ENCODE results near the gene SP6.

The SP6 gene

GRCh38 chr17:47807421-47807820, 43.5 kb downstream of the SP6 start:
- H3K27ac ChIP-seq = no peak overlapping the region
- TF ChIP-seq, protein P1, sequence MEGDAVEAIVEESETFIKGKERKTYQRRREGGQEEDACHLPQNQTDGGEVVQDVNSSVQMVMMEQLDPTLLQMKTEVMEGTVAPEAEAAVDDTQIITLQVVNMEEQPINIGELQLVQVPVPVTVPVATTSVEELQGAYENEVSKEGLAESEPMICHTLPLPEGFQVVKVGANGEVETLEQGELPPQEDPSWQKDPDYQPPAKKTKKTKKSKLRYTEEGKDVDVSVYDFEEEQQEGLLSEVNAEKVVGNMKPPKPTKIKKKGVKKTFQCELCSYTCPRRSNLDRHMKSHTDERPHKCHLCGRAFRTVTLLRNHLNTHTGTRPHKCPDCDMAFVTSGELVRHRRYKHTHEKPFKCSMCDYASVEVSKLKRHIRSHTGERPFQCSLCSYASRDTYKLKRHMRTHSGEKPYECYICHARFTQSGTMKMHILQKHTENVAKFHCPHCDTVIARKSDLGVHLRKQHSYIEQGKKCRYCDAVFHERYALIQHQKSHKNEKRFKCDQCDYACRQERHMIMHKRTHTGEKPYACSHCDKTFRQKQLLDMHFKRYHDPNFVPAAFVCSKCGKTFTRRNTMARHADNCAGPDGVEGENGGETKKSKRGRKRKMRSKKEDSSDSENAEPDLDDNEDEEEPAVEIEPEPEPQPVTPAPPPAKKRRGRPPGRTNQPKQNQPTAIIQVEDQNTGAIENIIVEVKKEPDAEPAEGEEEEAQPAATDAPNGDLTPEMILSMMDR (conservative IDR thresholded peaks at IDR 0.05) = no peak
- no peak for TF ChIP-seq ZFX (IDR thresholded peaks at IDR 0.05)

- TF ChIP-seq, protein P1 (conservative IDR thresholded peaks at IDR 0.05) = no peak
- TF ChIP-seq ZFX (IDR thresholded peaks at IDR 0.05) = no peak
- no peak overlapping the region for H3K27ac ChIP-seq
Measured at GRCh38 chr17:47806913-47807255, 44.1 kb downstream of the SP6 start.

DNA sequence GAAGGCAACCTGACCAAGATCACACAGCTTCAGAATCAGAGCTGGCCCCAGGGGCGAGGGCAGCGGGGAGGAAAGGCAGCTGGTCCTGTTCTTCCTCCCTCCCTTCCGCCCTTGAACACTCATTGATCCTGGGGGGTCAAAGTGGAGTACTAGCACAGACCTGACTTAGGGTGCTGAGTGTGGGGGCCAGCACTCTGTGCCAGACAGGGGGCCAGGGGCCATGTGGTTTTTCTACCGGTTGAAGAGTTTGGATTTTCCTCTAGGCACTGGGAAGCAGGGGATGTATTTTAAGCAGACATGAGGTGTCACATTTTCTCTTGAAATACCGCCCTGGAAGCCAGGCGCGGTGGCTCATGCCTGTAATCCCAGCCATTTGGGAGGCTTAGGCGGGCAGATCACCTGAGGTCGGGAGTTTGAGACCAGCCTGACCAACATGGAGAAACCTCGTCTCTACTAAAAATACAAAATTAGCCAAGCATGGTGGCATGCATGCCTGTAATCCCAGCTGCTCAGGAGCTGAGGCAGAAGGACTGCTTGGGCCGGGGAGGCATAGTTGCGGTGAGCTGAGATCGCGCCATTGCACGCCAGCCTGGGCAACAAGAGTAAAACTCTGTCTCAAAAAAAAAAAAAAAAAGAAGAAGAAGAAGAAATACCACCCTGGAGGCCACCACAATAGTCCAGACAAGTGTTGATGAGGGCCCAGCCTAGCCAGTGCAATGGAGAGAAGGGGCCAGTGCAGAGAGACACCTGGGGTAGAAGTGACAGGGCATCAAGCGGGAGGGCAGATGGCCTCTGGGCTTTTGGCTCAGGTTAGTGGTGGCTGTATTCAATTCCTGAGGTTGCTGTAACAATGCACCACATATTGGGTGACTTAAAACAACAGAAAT, 44.7 kb downstream of the SP6 start:
- no peak overlapping the region for H3K27ac ChIP-seq
- no peak for TF ChIP-seq ZFX (IDR thresholded peaks at IDR 0.05)
- TF ChIP-seq, protein P1 (conservative IDR thresholded peaks at IDR 0.05) = no peak

DNA sequence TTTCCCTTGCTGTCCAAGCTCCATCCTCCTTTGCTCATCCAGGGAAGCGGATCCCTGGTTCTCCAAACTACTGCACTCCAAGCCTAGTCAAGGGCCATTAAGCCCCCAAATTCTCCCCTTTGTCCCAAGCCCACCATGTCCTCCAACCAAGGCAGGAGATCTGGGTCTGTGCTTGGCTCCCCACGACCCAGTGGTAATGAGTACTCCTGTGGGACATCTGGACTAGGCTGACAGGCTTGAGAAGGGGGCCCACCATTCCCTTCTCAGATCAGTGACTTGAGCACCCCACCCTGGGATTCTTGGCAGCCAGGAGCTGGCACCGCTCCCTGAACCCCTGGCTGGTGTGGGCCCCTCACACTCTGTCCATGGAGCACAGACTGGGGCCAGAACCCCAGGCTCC, 46.5 kb downstream of the SP6 start:
- TF ChIP-seq, protein P1 (conservative IDR thresholded peaks at IDR 0.05) = no peak
- no peak for TF ChIP-seq ZFX (IDR thresholded peaks at IDR 0.05)
- H3K27ac ChIP-seq = no peak overlapping the region

- no peak overlapping the region for H3K27ac ChIP-seq
- TF ChIP-seq, protein P1 (conservative IDR thresholded peaks at IDR 0.05) = no peak
- no peak for TF ChIP-seq ZFX (IDR thresholded peaks at IDR 0.05)
Measured at GRCh38 chr17:47803751-47804150, 47.2 kb downstream of the SP6 start.

DNA sequence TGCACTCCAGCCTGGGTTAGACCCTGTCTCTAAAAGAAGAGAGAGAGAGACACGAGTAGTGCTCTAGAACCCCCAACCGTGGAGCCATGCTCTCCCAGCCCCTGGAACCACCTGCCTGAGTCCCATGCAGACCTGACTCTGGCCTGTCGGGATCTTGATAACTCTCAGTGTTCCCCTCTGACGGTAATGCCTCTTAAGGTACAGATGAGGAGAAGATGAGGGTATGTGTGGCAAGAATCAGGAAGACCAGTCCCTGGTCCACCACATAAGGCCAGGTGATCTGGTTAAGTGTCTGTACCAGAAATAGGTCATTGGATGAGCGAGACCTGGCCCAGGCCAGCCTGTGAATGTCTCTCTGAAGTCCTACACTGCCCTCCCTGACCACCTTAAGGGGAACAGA, 47.8 kb downstream of the SP6 start:
- no peak overlapping the region for H3K27ac ChIP-seq
- TF ChIP-seq ZFX (IDR thresholded peaks at IDR 0.05) = no peak
- TF ChIP-seq, protein P1 (conservative IDR thresholded peaks at IDR 0.05) = no peak

- no peak for TF ChIP-seq ZFX (IDR thresholded peaks at IDR 0.05)
- TF ChIP-seq, protein P1 (conservative IDR thresholded peaks at IDR 0.05) = peak; percentile 84
Measured at GRCh38 chr17:47802341-47803022, 48.5 kb downstream of the SP6 start.

More at GRCh38 chr17:47802341-47803022, 48.5 kb downstream of the SP6 start:
- no peak overlapping the region for H3K27ac ChIP-seq
